Spleen (tissue), 11 donors: ENCODE results near the gene ARHGAP5. TPM values are rescaled to one million over a fixed set of nuclear protein-coding genes. Genes with fewer than 3 reads are reported as not detected.

Experiments used
- DNase-seq: peaks from one replicate; pipeline ENCODE4 v3.0.0-alpha.2; 2020
- H3K27ac ChIP-seq, 8 donors: fragments of 200-600 bp; sonication (generic) in 7 of 8; 1 replicate in 4 of 8; 2 replicates in 4 of 8; pipeline versions ENCODE4 v1.5.0 to v1.8.0; 2016 to 2021; ENCODE audit warnings: inconsistent platforms in 4 of 8, mild to moderate bottlenecking in 4 of 8, moderate library complexity in 1 of 8
- H3K27me3 ChIP-seq, 7 donors: fragments of 200-600 bp; sonication (generic) in 6 of 7; replicated peaks in 1 of 7; 1 replicate in 4 of 7; 2 replicates in 3 of 7; pipeline versions ENCODE4 v1.5.0 to v1.8.0; 2016 to 2021; ENCODE audit warnings: inconsistent platforms in 3 of 7, mild to moderate bottlenecking in 1 of 7
- H3K36me3 ChIP-seq, 6 donors: fragments of 200-600 bp; sonication (generic) in 5 of 6; 1 replicate in 4 of 6; 2 replicates in 2 of 6; pipeline versions ENCODE4 v1.5.0 to v1.8.0; 2016 to 2021; ENCODE audit warnings: inconsistent platforms in 2 of 6
- H3K4me1 ChIP-seq, 6 donors: fragments of 200-600 bp; sonication (generic) in 5 of 6; 1 replicate in 3 of 6; 2 replicates in 3 of 6; pipeline versions ENCODE4 v1.5.0 to v1.8.0; 2016 to 2021; ENCODE audit warnings: inconsistent platforms in 3 of 6
- H3K4me3 ChIP-seq, 8 donors: fragments of 200-600 bp; sonication (generic) in 7 of 8; 1 replicate in 4 of 8; 2 replicates in 4 of 8; pipeline versions ENCODE4 v1.5.0 to v1.8.0; 2016 to 2021; ENCODE audit warnings: inconsistent platforms in 4 of 8, mild to moderate bottlenecking in 4 of 8, moderate library complexity in 2 of 8
- H3K9me3 ChIP-seq, 8 donors: fragments of 200-600 bp; sonication (generic) in 7 of 8; 1 replicate in 4 of 8; 2 replicates in 4 of 8; pipeline versions ENCODE4 v1.5.0 to v1.8.0; 2016 to 2021; ENCODE audit warnings: inconsistent platforms in 4 of 8
- CTCF ChIP-seq, 11 experiments: fragments of 200-600 bp in 7 of 11; fragments of 450-650 bp in 4 of 11; sonication (generic) in 4 of 11; IDR thresholded peaks in 8 of 11; conservative IDR thresholded peaks in 3 of 11; 1 replicate in 7 of 11; 2 replicates in 4 of 11; pipeline versions ENCODE4 v1.4.0 to v1.8.0; 2016 to 2021; ENCODE audit warnings: antibody characterized with exemption in 11 of 11, inconsistent platforms in 4 of 11, mild to moderate bottlenecking in 1 of 11
- POLR2A ChIP-seq, 3 donors: fragments of 450-650 bp; IDR thresholded peaks; one replicate each; pipeline ENCODE4 v1.5.1; 2017; ENCODE audit warnings: antibody characterized with exemption in 3 of 3, mild to moderate bottlenecking in 1 of 3
- POLR2AphosphoS5 ChIP-seq, 3 donors: sonication (generic); formaldehyde crosslinking; IDR thresholded peaks; one replicate each; pipeline ENCODE4 v1.5.1; 2017; ENCODE audit warnings: antibody characterized with exemption in 3 of 3
- WGBS, 5 donors: extraction: QIAGEN DNeasy Blood & Tissue Kit in 3 of 5; methylation state at CpG; one replicate each; pipeline versions ENCODE4 v1.1.5 to v1.1.7; 2013 to 2018; 5-methylcytosine and 5-hydroxymethylcytosine counted together
- intact Hi-C: fragments of 100-400 bp; cut with DNase I; formaldehyde crosslinking; loops from one replicate; pipeline ENCODE4 v1.15.0; 2023; ENCODE audit warnings: low total_unique reads
- polyA plus RNA-seq, 3 donors: library from polyadenylated mRNA; stranded (reverse); fragments of 200-250 nt; gene quantifications; one replicate each; pipeline ENCODE4 v1.2.1, GENCODE V29; 2013
- total RNA-seq, 7 donors: library from RNA; depleted of rRNA in 3 of 7; stranded (reverse); fragments of >200 nt in 3 of 7; fragmentation: NEBNext Ultra II Directional in 4 of 7; extraction: Animal tissue kit (Norgen Biotek cat#: 25700) in 4 of 7; gene quantifications; one replicate each; pipeline versions ENCODE4 v1.1.0 to v1.2.1, GENCODE V29; 2016 to 2021
- donor health status: healthy with polysubstance abuse.
- donor health status: DM: no; HTN: no; CAD: no; lungs with moderate emphysema.
- donor health status: DM: no; HTN: no; CAD: no.
- donor health status: Bipolar disorder and iron deficiency.
- donor health status: healthy.
- donor health status: DM: no; HTN: no; CAD: no.
- donor health status: DM: yes; HTN: yes; CAD: no.

Gene ARHGAP5
- total and polyA plus RNA-seq, 10 donors: 10.1 to 189 (median 109) TPM

- no peak for TF ChIP-seq CTCF (IDR thresholded peaks at IDR 0.05 in 8 of 11, conservative IDR thresholded peaks at IDR 0.05 in 3 of 11)
- no peak for TF ChIP-seq POLR2A (IDR thresholded peaks at IDR 0.05)
- TF ChIP-seq POLR2AphosphoS5 (IDR thresholded peaks at IDR 0.05): no peak
- Histone ChIP-seq H3K27me3 (no peaks in the 10 kb centered on the region), H3K9me3 (no peaks in the 10 kb centered on the region), H3K4me3 (no peak overlapping the region), H3K36me3 (no peaks in the 10 kb centered on the region), H3K27ac (no peak overlapping the region), H3K4me1 (peaks cover 8 to 49% (median 23%) of the 10 kb centered on the region in 6 donors)
- DNase-seq: no peak
- 52 to 63% (median 60%) methylated on average over 2 of the region's 2 CpGs for WGBS, 5 donors
- intact Hi-C loops: no loop called here
Observed at GRCh38 chr14:32047791-32048190, 29.3 kb upstream of the ARHGAP5 start.

GRCh38 chr14:32049361-32050088, 27.6 kb upstream of the ARHGAP5 start:
- intact Hi-C loops: no loop called here
- H3K9me3 ChIP-seq: peaks cover 0 to 5% (median 0%) of the 10 kb centered on the region in 8 donors
- TF ChIP-seq POLR2AphosphoS5 (IDR thresholded peaks at IDR 0.05): no peak
- TF ChIP-seq POLR2A (IDR thresholded peaks at IDR 0.05): no peak
- TF ChIP-seq CTCF (IDR thresholded peaks at IDR 0.05 in 8 of 11, conservative IDR thresholded peaks at IDR 0.05 in 3 of 11): no peak
- no peaks in the 10 kb centered on the region for H3K27me3 ChIP-seq
- H3K4me1 ChIP-seq: peaks cover 0 to 34% (median 19%) of the 10 kb centered on the region in 6 donors
- no peak overlapping the region for H3K4me3 ChIP-seq
- WGBS, 5 donors: 30 to 53% (median 45%) methylated on average over 4 of the region's 4 CpGs
- DNase-seq: no peak
- H3K36me3 ChIP-seq: no peaks in the 10 kb centered on the region
- peak overlapping the region in 4 of 8 donors; percentile 2 to 54 (median 20) for H3K27ac ChIP-seq

GRCh38 chr14:32050878-32051277, 26.2 kb upstream of the ARHGAP5 start:
- peak overlapping the region in 2 of 8 donors; percentile 4 to 31 for H3K27ac ChIP-seq
- intact Hi-C loops: no loop called here

More at GRCh38 chr14:32050878-32051277, 26.2 kb upstream of the ARHGAP5 start:
- H3K9me3 ChIP-seq: peaks cover 0 to 7% (median 0%) of the 10 kb centered on the region in 8 donors
- H3K36me3 ChIP-seq: no peaks in the 10 kb centered on the region
- H3K4me1 ChIP-seq: peaks cover 0 to 34% (median 19%) of the 10 kb centered on the region in 6 donors
- H3K4me3 ChIP-seq: no peak overlapping the region
- no peaks in the 10 kb centered on the region for H3K27me3 ChIP-seq
- no peak for DNase-seq
- TF ChIP-seq CTCF (IDR thresholded peaks at IDR 0.05 in 8 of 11, conservative IDR thresholded peaks at IDR 0.05 in 3 of 11) (no peak), POLR2AphosphoS5 (IDR thresholded peaks at IDR 0.05) (no peak), POLR2A (IDR thresholded peaks at IDR 0.05) (no peak)
